ENCODE results near the gene PARP6.
A peak's percentile ranks its signal among the peaks of the same experiment; 100 is the strongest.

The PARP6 gene, protein sequence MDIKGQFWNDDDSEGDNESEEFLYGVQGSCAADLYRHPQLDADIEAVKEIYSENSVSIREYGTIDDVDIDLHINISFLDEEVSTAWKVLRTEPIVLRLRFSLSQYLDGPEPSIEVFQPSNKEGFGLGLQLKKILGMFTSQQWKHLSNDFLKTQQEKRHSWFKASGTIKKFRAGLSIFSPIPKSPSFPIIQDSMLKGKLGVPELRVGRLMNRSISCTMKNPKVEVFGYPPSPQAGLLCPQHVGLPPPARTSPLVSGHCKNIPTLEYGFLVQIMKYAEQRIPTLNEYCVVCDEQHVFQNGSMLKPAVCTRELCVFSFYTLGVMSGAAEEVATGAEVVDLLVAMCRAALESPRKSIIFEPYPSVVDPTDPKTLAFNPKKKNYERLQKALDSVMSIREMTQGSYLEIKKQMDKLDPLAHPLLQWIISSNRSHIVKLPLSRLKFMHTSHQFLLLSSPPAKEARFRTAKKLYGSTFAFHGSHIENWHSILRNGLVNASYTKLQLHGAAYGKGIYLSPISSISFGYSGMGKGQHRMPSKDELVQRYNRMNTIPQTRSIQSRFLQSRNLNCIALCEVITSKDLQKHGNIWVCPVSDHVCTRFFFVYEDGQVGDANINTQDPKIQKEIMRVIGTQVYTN

DNA sequence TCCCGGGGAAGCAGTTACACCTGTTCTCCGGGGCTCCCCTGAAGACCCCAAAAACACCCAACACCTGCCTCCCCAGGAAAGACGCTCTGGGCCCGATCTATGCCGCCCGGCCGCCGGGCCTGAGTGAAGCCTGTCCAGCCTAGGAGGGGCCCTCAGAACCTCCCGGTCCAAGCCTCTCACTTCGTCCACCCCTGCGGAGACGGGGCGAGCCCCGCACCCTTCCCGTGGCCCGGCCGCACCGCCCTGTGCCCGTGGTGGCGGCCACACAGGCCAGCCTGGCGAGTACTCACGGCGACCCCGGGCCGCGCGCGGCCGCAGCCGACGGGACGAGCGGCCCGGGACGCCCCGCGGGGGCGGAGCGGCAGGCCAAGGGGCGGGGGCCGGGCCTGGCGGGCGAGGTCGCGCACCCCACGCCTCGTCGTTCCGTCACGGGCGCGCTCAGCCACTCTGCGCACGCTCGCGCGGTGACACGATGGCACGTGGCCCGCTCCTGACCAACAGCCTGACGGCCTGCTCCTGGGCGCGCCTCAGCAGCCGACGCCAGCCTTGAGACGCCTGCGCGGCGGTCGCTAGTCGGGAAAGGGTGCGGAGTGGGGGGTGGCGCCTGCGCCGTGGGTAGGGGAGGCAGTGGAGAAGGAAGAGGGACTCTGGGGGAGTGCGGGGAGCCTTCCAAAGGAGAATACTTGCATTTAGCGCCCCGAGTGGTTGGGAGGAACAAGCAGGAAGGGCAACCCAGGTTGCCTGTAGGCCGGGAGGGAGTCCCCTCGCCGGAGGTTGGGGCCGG is at the start of gene PARP6:
Gene PARP6, minus strand, starts transcription at position 342 of the 784 bp plus-strand sequence. CDS start 5,077 bp downstream, outside the sequence.
- DNase-seq, result peak; percentile 77

DNA sequence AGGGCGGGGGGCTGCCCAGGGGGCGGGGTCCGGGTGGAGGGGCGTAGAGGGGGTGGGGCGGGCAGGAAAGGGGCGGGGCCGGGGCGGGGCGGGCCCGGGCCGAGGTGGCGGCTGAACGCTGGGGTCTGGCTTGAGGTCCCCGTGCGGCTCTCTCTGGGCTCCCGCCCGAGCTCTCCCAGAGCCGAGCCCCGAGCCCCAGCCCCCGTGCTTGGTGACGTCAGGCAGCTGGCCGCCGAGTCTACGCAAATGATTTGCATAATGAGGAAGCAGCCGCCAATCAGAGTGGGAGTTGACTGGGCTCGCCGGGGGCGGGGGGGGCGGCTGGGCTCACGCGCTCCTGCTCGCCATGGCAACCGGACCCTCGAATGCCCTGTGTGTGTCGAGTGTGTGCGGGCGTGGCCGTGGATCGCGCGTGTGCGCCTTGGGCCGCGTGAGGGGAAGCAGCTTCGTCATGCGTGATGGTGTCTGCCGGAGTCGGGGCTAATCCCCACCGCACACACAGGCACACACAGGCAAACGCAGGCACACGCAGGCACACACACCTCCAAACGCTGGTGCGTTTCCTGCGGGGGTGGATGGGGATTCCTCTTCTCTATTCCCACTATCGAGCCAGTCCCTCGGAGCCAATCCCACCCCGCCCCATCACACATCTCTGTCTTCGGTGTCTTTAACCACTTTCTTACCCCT is 47.8 kb upstream of the PARP6 start, which contains the start of gene CELF6:
Gene CELF6, minus strand, starts transcription at position 173 of the 687 bp plus-strand sequence. CDS start 283 bp downstream, outside the sequence.
- DNase-seq, result peak; percentile 79

DNA sequence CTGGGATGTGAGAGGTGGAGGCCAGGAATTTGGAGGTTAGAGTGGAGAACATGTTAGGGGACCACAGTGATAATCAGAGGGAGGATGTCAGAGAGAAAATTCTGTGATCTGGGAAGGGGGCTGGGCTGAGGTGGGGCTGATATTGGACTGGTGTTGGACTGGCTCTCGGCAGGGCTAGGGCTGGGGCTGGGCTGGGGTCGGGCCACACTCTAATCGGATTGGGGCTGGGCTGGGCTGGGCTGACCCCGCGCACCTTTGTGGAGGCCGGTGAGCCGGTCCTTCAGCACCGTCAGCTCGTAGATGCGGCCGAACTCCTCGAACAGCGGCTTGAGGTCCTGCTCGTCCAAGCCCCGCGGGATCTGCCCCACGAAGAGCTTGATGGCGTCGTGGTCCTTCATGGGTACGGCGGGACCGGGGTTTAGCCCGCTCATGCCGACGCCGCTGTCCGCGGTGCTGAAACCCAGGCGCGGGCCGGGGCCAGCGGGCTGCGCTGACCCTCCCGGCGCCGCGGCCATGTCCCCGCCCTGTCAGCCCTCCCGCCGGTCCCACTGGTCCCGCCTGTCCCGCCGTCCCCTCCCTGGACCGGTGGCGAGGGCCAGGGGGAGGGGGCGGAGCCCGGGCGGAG is 47.1 kb upstream of the PARP6 start:
- peak; percentile 37 for DNase-seq

DNA sequence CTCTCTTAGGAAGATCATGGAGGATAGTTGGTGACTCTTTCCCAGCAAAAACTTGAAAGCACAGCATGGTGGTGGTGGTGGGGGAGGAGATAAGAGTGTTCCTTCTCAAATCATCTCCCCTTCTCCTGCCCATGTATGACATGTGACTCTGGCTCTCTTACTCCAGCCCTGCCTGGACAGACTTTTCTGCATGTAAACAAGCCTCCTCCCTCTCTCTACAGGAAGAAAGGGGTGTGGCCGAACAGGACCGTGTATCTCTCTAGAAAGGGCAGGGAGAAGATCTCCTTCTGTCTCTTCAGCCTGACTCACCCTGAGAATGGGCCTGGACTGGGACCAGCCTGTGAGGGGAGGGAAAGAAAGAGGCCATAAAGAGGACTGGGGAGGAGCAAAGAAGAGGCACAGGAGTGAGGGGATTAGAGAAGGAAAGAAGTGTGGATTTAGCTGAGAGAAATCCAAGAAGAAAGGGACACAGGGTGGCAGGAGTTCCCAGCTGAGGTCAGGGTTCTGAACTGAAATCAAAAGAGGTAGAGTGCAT is 46.1 kb upstream of the PARP6 start:
- DNase-seq, result peak; percentile 35

DNA sequence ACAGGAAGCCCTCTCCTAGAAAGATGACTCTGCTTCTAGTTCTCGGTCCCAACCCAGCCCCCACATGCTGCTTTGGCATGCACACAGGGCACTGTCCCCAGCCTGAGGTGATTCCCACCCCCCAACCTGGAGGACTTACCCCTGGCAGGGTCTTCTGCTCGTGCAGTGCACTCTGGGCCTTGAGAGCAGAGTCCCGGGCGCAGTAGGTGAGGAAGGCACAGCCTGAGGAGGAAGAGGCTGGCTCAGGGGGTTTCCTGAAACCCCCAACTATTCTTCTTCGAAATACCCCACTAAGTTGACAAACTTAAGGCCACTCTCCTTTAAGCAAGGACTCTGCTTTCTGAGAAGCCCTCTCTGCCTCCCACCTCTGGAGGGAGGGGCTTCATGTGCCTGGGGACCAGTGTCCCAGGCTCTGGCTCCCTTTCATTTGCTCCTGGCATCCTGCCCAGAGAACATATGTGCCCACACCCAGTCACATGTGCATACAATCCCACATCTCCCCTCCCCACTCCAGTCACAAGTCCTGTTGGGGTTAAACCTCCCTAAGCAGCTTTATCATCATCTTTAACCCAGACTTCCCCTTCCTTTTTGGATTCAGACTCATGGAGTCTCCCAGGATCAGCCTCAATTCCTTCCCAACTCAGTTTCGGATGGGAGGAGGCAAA is 43.5 kb upstream of the PARP6 start:
- DNase-seq, result no peak

DNA sequence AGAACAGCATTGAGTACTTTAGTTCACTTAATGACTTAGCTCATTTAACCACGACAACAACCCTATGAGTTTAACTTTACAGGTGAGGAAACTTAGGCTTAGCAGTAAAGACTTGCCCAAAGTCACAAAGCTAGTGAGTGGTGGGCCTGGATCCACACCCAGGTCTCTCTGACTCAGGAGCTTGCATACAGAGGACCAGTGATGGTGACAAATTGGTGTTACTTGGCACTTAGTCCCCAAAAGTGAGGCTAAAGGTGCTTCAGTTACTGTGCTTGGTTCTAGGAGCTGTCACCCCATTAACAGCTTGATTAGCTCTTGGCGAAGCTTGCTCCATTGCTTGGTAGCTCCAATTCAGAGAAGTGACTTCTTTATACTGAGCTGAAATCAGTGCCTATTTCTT is 41.5 kb upstream of the PARP6 start:
- no peak for DNase-seq

DNA sequence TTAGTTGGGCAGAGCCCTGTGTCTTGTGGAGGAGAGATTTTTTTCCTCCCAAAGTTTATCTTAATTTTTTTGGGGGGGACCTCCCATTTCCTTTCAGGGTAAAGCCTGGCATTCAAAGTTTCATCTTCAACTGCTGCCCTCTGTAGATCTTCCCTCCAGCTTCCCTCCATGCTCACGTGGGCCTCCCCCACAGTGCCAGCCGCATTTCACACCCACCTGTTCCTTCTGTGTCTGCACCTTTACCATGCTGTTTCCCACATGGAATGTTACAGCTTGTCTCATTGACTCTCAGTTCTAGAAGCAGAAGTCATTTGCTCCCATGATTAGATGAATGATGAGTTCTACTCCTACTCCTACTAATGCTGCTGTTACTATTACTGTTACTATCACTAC is 41.1 kb upstream of the PARP6 start:
- no peak for DNase-seq

DNA sequence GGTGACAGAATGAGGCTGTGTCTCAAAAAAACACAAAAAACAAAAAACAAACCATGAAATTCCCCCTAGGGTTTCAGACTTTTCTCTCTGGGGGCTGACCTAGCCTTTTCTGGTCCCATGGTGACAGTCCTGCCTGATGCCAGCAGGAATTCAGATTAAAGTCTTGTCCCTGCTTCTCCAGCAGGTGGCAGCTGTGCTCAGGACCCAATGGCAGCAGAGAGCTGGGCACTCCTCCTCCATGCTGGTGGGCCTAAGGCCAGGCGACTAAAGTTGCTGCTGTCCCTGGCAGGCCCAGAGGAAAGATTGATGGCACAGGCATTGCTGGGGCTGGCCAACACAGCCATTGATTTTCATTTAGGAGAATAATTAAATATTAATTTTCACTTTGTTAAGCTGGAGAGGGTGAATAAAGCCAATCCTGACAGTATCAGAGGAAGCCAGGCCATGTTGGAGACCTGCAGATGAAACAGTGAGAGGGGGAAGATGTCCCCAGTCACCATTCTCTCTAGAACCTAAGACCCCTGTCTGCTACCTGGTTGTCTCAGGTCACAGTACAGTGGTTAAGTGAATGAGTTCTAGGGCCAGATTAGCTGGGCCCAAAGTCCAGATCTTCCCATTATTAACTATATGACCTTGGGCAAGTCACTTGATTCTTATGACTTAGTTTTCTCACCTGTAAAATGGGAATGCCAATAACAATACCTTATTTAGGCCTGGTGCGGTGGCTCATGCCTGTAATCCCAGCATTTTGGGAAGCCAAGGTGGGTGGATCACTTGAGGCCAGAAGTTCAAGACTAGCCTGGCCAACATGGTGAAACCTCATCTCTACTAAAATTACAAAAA is 40.5 kb upstream of the PARP6 start:
- peak; percentile 30 for DNase-seq

DNA sequence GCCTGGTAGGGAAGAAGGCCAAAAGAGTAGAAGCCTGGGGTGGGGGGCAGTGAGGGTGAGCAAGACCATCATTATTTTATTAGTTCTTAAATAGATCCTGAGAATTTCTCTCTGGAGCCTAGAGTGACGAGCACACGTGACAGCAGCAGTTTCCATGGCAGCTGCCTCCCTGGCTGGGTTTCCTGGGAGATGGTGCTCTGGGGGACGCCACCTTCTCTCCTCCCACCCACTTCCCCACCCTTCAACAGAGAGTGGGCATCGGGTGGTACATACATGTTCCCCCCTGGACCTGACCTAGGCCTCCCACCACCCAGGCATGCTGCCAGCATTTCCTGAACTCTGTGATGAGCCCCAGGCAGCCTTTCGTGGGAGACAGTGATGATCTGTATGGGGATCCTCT is 34.7 kb upstream of the PARP6 start:
- DNase-seq, result no peak

DNA sequence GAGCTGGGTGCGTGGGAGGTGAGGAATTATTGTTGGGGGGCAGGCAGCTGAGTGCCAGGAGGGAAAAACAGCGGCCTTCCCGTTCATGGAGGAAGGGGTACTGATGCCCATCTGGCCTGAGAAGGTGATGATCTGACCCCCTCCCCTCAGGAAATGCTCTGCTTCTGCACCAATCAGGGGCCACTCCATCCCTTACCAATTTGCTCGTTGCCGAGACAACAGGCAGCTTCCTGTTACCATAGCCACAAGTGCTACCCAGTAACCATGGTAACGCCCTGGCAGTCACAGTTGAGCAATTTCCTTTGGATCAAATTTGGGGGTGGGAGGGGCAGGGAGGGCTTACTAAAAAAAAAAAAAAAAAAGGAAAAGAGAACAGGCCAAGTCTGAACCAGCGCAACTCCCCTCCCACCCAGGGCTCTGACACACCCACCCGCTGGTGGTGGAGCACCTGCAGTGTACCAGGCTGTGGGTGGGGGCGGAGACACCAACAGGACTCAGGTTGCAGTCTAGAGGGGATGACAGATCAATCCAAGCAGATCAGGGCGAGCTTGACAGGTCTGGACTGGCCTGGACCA is 33.9 kb upstream of the PARP6 start:
- no peak for DNase-seq

DNA sequence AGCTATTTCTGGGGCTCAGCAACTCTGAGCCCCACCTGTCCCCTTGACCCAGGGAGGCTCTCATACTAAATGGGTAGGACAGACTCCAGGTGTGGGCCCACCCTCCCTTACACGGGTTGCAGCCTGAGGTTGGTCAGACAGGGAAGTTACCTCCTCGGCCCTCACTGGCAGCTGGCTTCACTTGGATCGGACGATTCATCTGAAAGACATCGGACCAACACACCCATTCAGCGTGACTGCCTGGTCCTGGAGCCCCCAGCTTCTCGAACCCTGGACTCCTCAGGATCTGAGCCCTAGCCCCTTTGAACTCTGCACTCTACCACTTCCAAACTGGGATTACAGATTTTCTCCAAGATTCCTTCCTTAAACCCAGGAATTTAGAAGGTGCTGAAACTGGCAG is 32.2 kb upstream of the PARP6 start:
- no peak for DNase-seq

DNA sequence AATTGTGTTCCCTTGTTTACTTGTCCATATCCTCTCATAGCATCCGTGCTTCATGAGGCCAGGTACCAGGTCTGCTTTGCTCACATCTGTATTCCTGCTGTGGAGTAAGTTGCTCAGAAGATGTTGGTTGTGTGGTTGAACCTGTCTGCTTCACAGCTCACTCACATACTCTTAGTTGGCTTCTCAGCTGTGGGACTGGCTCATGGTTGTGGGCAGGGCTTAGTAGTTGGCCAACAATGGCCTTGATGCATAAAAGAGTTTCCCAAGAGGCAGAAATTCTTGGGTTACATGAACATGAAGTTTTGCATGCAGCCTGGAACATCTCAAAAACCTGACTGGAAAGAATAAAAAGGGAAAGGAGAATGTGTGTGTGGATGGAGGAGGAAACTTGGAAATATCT is 30.6 kb upstream of the PARP6 start:
- DNase-seq, result no peak

DNA sequence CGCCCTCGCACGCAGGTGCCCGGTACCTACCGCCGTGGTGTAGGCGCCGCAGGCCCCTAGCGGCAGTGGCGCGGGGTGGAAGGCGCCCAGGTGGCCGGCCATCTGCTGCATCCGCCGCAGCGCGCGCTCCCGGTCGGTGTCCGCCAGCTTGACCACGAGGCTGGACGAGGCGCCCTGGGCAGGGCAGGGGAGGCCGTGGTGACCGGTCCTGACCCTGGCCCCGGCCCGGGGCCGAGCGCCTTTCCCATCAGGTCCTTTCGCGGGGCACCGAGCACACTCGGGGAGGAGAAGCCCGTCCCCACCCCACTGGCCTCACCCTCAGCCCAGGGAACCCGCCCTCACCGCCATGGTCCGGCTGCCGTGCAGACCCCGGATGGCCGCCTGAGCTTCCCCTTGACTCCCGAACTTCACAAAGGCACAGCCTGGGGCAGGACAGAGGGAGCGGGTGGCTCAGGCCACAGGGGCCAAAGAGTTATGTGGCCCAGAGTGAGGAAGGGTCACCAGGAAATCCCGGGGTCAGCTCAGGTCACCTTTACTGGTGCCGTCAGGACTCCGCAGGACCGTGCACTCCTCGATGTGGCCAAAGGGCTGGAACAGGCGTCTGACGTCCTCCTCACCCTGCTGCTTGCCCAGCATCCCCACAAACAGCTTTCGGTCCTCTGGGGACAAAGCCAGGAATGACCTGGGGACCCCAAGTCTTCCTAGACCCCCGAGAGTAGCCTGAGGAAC is 17.4 kb upstream of the PARP6 start:
- DNase-seq, result no peak

DNA sequence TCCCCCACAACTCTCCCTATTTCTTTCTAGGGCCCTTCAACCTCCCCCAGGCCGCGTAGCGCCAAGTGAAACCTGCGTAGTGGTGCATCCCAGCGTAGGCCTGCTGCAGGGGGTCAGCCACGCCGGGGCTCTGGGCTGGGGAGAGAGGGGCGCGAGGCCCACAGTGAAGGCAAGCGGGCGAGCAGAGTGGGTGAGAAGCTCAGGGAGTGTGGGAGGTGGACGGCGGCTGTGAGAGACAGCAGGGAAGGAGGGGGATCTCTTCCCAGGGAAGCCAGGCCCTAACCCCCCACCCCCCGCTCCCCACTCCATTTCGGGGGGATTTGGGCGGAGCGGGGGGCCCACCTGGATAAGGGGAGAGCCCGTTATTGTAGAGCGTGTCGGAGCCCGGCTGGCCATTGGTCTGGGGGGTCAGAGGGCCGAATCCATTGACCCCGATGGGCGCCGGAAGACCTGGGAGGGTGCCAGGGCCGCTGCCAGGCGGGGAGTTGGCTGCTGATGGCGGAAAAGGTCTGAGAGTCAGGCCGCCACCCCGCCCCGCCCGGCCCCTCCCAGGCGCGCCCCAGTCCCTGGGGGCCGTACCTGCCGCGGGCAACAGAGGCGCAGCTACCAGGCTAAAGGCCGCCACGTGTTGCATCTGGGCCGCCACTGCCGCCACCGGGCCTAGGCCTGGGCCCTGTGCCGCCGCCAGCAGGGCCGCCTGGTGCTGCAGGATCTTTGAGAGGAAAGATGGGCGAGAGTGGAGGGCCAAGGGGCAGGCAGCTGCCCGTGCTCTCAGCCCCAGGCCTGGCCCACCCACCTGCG is 16.6 kb upstream of the PARP6 start:
- DNase-seq, result no peak

DNA sequence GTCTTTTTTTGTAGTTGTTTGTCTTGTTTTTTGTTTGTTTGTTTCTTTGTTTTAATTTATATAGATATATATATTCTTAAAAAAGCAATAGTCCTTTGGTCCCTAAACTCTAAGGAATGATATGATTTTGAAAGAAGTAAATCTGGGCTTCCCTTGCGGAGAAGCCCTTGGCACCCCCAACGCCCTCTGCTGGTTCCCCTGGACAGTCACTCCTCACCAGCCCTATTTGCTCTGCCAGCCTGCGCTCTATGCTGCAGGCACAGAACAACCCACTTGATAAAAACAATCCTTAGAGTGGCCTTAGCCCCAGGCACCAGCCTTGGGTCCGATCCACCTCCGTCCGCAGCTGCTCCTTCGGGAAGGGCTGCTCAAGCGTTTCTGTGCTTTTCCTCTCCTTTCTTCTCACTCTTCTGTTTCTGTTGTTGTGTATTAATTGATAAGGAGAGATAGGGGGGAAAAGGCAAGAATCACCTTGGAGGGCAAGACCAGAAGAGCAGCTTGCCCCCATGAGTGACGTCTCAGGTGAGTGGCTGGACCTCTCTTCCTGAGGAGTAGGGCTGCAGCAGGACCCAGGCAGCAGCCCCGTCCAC is 13.7 kb upstream of the PARP6 start:
- DNase-seq, result peak; percentile 3

DNA sequence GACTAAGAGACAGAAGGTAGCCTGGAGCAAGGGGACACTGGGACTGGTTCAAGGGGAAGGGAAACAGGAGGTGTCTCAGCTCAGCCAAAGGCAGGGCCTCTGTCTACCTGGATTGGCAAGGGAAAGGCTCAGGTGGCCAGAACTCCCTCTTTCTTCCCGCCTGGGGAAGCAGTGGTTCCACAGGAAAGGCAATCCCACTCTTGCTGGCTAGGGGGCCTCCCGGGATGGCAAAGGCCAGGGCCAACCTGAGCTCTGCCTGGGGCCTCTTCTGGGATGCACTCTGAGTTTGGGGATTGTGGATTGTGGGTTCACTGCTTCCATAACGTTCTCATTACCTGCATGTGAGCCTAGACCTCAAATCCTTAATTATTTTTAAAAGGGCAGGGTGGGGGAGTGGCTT is 13.0 kb upstream of the PARP6 start:
- DNase-seq, result no peak

DNA sequence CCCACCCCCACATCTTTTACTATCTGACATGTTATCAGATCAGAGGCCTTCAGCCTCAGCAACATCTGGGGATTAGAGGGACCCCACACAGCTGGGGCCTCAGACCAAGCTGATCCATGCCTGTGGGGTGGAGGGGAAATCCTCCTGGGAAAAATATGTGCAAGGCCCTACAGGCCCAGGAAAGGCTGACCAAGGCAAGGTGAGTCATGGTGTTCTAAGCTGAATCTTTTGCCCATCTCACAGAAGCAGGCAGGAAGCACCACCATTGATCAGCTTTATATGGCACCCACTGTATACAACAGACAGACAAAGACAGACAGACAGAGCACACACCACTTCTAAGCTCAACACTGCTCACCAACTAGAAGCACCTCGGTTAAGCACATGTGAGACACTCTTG is 12.4 kb upstream of the PARP6 start:
- no peak for DNase-seq

DNA sequence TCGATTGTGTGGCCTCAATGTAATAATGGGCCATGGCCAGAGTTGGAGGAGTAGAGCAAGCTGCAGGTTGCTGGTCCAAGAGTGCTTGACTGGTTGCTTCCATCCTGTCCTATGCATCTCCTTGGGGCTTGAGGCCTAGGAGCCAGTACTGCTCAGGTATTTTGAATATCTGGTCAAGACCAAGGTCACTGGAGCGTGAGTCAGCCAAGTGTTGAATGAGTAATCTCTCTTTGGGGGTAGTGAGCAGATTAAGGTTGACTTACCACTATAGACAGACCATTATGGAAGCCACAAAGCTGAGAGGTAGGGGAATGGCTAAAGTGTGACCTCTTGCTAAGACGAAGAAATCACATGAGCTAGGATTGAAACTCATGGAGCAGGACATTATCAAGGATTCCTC is 9.4 kb upstream of the PARP6 start:
- no peak for DNase-seq

All from NCI-H510A treated with DMSO at 0.1 percent for 48 hours (cell line).